Vagina (tissue), 2 donors: ENCODE measurements around the gene DOK7. TPM values are rescaled to one million over a fixed set of nuclear protein-coding genes. Genes with fewer than 3 reads are reported as not detected.

Source experiments
- DNase-seq, 2 donors: peaks; one replicate each; pipeline ENCODE4 v3.0.0-alpha.2; 2017; ENCODE audit errors: extremely low spot score in 2 of 2
- H3K27ac ChIP-seq: fragments of 200-600 bp; sonication (generic); one replicate; pipeline ENCODE4 v1.5.1; 2019
- H3K27me3 ChIP-seq: fragments of 200-600 bp; sonication (generic); one replicate; pipeline ENCODE4 v1.5.1; 2019
- H3K36me3 ChIP-seq, 2 donors: fragments of 200-600 bp; sonication (generic); one replicate each; pipeline ENCODE4 v1.5.1; 2017 to 2019
- H3K4me1 ChIP-seq: fragments of 200-600 bp; sonication (generic); one replicate; pipeline ENCODE4 v1.5.1; 2019
- H3K4me3 ChIP-seq, 2 donors: fragments of 200-600 bp; sonication (generic); 1 replicate in 1 of 2; 2 replicates in 1 of 2; pipeline ENCODE4 v1.5.1; 2016 to 2019
- H3K9me3 ChIP-seq: fragments of 200-600 bp; sonication (generic); one replicate; pipeline ENCODE4 v1.5.1; 2019
- CTCF ChIP-seq, 3 experiments: fragments of 450-650 bp in 2 of 3; fragments of 200-600 bp in 1 of 3; sonication (generic) in 1 of 3; IDR thresholded peaks; one replicate each; pipeline ENCODE4 v1.5.1; 2017 to 2019; ENCODE audit warnings: antibody characterized with exemption in 3 of 3, mild to moderate bottlenecking in 2 of 3, moderate library complexity in 2 of 3
- POLR2A ChIP-seq, 2 donors: fragments of 450-650 bp; IDR thresholded peaks; one replicate each; pipeline ENCODE4 v1.6.1; 2017; ENCODE audit warnings: antibody characterized with exemption in 2 of 2, mild to moderate bottlenecking in 2 of 2, moderate library complexity in 2 of 2
- POLR2AphosphoS5 ChIP-seq, 2 donors: sonication (generic); formaldehyde crosslinking; IDR thresholded peaks; one replicate each; pipeline ENCODE4 v1.9.0; 2017; ENCODE audit warnings: antibody characterized with exemption in 2 of 2, mild to moderate bottlenecking in 2 of 2, low read depth in 1 of 2; ENCODE audit not compliant: insufficient read depth in 1 of 2
- intact Hi-C: fragments of 100-400 bp; cut with DNase I; formaldehyde crosslinking; loops from one replicate; pipeline ENCODE4 v1.15.1; 2023
- total RNA-seq: library from RNA; depleted of rRNA; stranded (reverse); fragments of >200 nt; gene quantifications from one replicate; pipeline ENCODE4 v1.2.3, GENCODE V29; 2016

DOK7 gene
- total RNA-seq, 1 donor from 2014 or later: 4.7 TPM

GRCh38 chr4:3524349-3524748 lies 61.2 kb downstream of the DOK7 start:
- peaks cover 2% of the 10 kb centered on the region for H3K4me1 ChIP-seq
- H3K36me3 ChIP-seq: peaks cover 0 to 55% of the 10 kb centered on the region in 2 donors
- no peak overlapping the region for H3K27ac ChIP-seq
- H3K9me3 ChIP-seq: no peaks in the 10 kb centered on the region
- no peaks in the 10 kb centered on the region for H3K27me3 ChIP-seq
- H3K4me3 ChIP-seq: no peak overlapping the region
- DNase-seq: no peak
- TF ChIP-seq CTCF (IDR thresholded peaks at IDR 0.05) (no peak), POLR2AphosphoS5 (IDR thresholded peaks at IDR 0.05; ENCODE audit: insufficient read depth in 1 of 2, low read depth in 1 of 2) (no peak), POLR2A (IDR thresholded peaks at IDR 0.05) (no peak)
- intact Hi-C loops: no loop called here

DNA sequence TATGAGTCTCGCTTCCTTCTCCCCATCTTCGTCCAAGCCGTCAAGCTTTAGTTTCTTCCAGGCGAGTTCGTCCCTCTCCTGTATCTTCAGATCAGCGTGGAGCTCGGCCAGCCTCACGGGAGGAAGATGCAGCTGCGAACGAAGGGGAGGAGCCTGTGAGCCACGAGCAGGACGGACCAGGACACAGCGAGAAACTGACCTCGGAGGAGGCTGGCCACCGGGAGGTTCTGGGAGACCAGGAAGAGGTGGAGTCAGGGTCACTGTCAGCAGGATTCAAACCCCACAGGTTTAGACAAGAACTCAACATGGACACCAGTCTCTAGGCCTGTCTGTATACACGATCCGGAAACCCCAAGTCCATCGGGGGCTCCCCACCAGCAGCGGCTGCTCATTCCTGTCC lies 61.8 kb downstream of the DOK7 start:
- intact Hi-C loops: no loop called here
- Histone ChIP-seq H3K4me3 (no peak overlapping the region), H3K4me1 (peaks cover 7% of the 10 kb centered on the region), H3K36me3 (peaks cover 0 to 49% of the 10 kb centered on the region in 2 donors), H3K9me3 (no peaks in the 10 kb centered on the region), H3K27ac (no peak overlapping the region), H3K27me3 (no peaks in the 10 kb centered on the region)
- no peak for TF ChIP-seq CTCF (IDR thresholded peaks at IDR 0.05)
- no peak for TF ChIP-seq POLR2AphosphoS5 (IDR thresholded peaks at IDR 0.05; ENCODE audit: insufficient read depth in 1 of 2, low read depth in 1 of 2)
- TF ChIP-seq POLR2A (IDR thresholded peaks at IDR 0.05): no peak
- no peak for DNase-seq

- Histone ChIP-seq H3K9me3 (no peaks in the 10 kb centered on the region), H3K27me3 (no peaks in the 10 kb centered on the region), H3K27ac (no peak overlapping the region), H3K36me3 (peaks cover 0 to 41% of the 10 kb centered on the region in 2 donors), H3K4me3 (no peak overlapping the region), H3K4me1 (peaks cover 16% of the 10 kb centered on the region)
- TF ChIP-seq CTCF (IDR thresholded peaks at IDR 0.05) (no peak), POLR2A (IDR thresholded peaks at IDR 0.05) (no peak), POLR2AphosphoS5 (IDR thresholded peaks at IDR 0.05; ENCODE audit: insufficient read depth in 1 of 2, low read depth in 1 of 2) (no peak)
- no peak for DNase-seq
- intact Hi-C loops: no loop called here
Measured at GRCh38 chr4:3525532-3526430, 62.7 kb downstream of the DOK7 start.

- DNase-seq: no peak
- H3K36me3 ChIP-seq: peaks cover 0 to 34% of the 10 kb centered on the region in 2 donors
- H3K27ac ChIP-seq: no peak overlapping the region
- peaks cover 23% of the 10 kb centered on the region for H3K4me1 ChIP-seq
- H3K27me3 ChIP-seq: no peaks in the 10 kb centered on the region
- TF ChIP-seq CTCF (IDR thresholded peaks at IDR 0.05) (no peak), POLR2AphosphoS5 (IDR thresholded peaks at IDR 0.05; ENCODE audit: insufficient read depth in 1 of 2, low read depth in 1 of 2) (no peak), POLR2A (IDR thresholded peaks at IDR 0.05) (no peak)
- no peaks in the 10 kb centered on the region for H3K9me3 ChIP-seq
- no peak overlapping the region for H3K4me3 ChIP-seq
- intact Hi-C loops: no loop called here
Measured at GRCh38 chr4:3526456-3526855, 63.4 kb downstream of the DOK7 start.
